Breast epithelium (tissue), 3 donors: ENCODE measurements around the gene PLET1.

Source experiments
- CTCF ChIP-seq, 3 donors: fragments of 450-650 bp; IDR thresholded peaks; one replicate each; pipeline ENCODE4 v1.5.1; 2016 to 2017; ENCODE audit warnings: antibody characterized with exemption in 3 of 3, mild to moderate bottlenecking in 3 of 3, moderate library complexity in 3 of 3
- POLR2A ChIP-seq: fragments of 450-650 bp; IDR thresholded peaks from one replicate; pipeline ENCODE4 v1.6.1; 2016; ENCODE audit warnings: antibody characterized with exemption, mild to moderate bottlenecking, moderate library complexity
- POLR2AphosphoS5 ChIP-seq, 3 donors: sonication (generic); formaldehyde crosslinking; IDR thresholded peaks; one replicate each; pipeline ENCODE4 v1.6.1; 2017; ENCODE audit warnings: antibody characterized with exemption in 3 of 3

- no peak for TF ChIP-seq POLR2A
- no peak for TF ChIP-seq POLR2AphosphoS5 (IDR thresholded peaks at IDR 0.05)
- no peak for TF ChIP-seq CTCF (IDR thresholded peaks at IDR 0.05)
Observed at GRCh38 chr11:112274007-112274783, 13.5 kb upstream of the PLET1 start.
